Measurements from ENCODE around the gene DACH2.

GRCh38 chrX:86133761-86134160 lies 14.5 kb upstream of the DACH2 start:
- TF ChIP-seq CTCF (IDR thresholded peaks at IDR 0.05), result peak in 1 of 6 experiments; percentile 45
- no peak for TF ChIP-seq POLR2AphosphoS5 (IDR thresholded peaks at IDR 0.05)
- TF ChIP-seq EP300 (IDR thresholded peaks at IDR 0.05), result no peak

All from upper lobe of left lung (tissue), 4 donors.